Measurements from ENCODE around the gene MPRIP. TPM values are rescaled to one million over a fixed set of nuclear protein-coding genes. Genes with fewer than 3 reads are reported as not detected.

Gene MPRIP
- total RNA-seq, 1 experiment from 2014 or later = 1,274 TPM

GRCh38 chr17:17139972-17140589 lies 97.8 kb downstream of the MPRIP start:
- 0 out of 2 replicates have a peak overlapping the region, but pooled peaks have one; percentile 1 for H3K4me2 ChIP-seq (ENCODE audit: low read length)
- intact Hi-C loops (cut with micrococcal nuclease) = no loop called here
- no peak; the same call in 1 of the 2 replicates for ATAC-seq

GRCh38 chr17:17140590-17140980 lies 98.3 kb downstream of the MPRIP start:
- ChIA-PET POLR2A (ENCODE audit: unreplicated experiment) (no interaction called here), CTCF (no interaction called here)
- H3K9me2 ChIP-seq (replicated peaks; ENCODE audit: low read length) = no peaks in the 10 kb centered on the region
- peak overlapping the region; percentile 10; the same call in 1 of the 2 replicates for H3K27ac ChIP-seq (ENCODE audit: low read length)
- TF ChIP-seq EZH2 (IDR thresholded peaks at IDR 0.05; ENCODE audit: low read length, unreplicated experiment) = no peak
- no peak for TF ChIP-seq CTCF (conservative IDR thresholded peaks at IDR 0.05; ENCODE audit: low read depth, low read length)
- TF ChIP-seq EZH2phosphoT487 (IDR thresholded peaks at IDR 0.05; ENCODE audit: borderline replicate concordance, low read length) = no peak
- H3K9ac ChIP-seq (ENCODE audit: low read length) = no peak overlapping the region
- H3K4me1 ChIP-seq (ENCODE audit: insufficient read depth, low read length) = peaks cover 30% of the 10 kb centered on the region
- H3K36me3 ChIP-seq (ENCODE audit: low read depth, low read length) = peaks cover 93% of the 10 kb centered on the region
- H2AFZ ChIP-seq (ENCODE audit: low read length) = no peak overlapping the region
- no TSS peak for BruUV-seq (replicated peaks)
- peak; percentile 85 for DNase-seq
- no peaks in the 10 kb centered on the region for H3K27me3 ChIP-seq (ENCODE audit: low read length)
- 0 out of 2 replicates have a peak overlapping the region, but pooled peaks have one; percentile 1 for H3K4me2 ChIP-seq (ENCODE audit: low read length)
- H3F3A ChIP-seq (ENCODE audit: low read length, unreplicated experiment) = peaks cover 11% of the 10 kb centered on the region
- H3K4me3 ChIP-seq (ENCODE audit: low read length) = no peak overlapping the region
- peaks cover 34% of the 10 kb centered on the region for H3K79me2 ChIP-seq (ENCODE audit: low read length)
- no peaks in the 10 kb centered on the region for H3K9me3 ChIP-seq (ENCODE audit: low read length)
- peaks cover 29% of the 10 kb centered on the region for H4K20me1 ChIP-seq (ENCODE audit: low read length)
- intact Hi-C loops (cut with micrococcal nuclease) = no loop called here
- peak; percentile 80 for ATAC-seq

More at GRCh38 chr17:17139972-17140589, 97.8 kb downstream of the MPRIP start:
- peaks cover 93% of the 10 kb centered on the region for H3K36me3 ChIP-seq (ENCODE audit: low read depth, low read length)
- H3K9me2 ChIP-seq (replicated peaks; ENCODE audit: low read length) = no peaks in the 10 kb centered on the region
- CTCF ChIA-PET = no interaction called here
- no peak overlapping the region for H2AFZ ChIP-seq (ENCODE audit: low read length)
- TF ChIP-seq EZH2 (IDR thresholded peaks at IDR 0.05; ENCODE audit: low read length, unreplicated experiment) (no peak), CTCF (conservative IDR thresholded peaks at IDR 0.05; ENCODE audit: low read depth, low read length) (no peak)
- H3K27me3 ChIP-seq (ENCODE audit: low read length) = no peaks in the 10 kb centered on the region
- H3K27ac ChIP-seq (ENCODE audit: low read length) = peak overlapping the region; percentile 10; the same call in 1 of the 2 replicates
- peaks cover 37% of the 10 kb centered on the region for H3K79me2 ChIP-seq (ENCODE audit: low read length)
- POLR2A ChIA-PET (ENCODE audit: unreplicated experiment) = no interaction called here
- BruUV-seq (replicated peaks) = no TSS peak
- H3F3A ChIP-seq (ENCODE audit: low read length, unreplicated experiment) = peaks cover 11% of the 10 kb centered on the region
- peaks cover 30% of the 10 kb centered on the region for H3K4me1 ChIP-seq (ENCODE audit: insufficient read depth, low read length)
- no peaks in the 10 kb centered on the region for H3K9me3 ChIP-seq (ENCODE audit: low read length)
- no peak for DNase-seq
- H3K9ac ChIP-seq (ENCODE audit: low read length) = no peak overlapping the region
- peaks cover 29% of the 10 kb centered on the region for H4K20me1 ChIP-seq (ENCODE audit: low read length)
- no peak overlapping the region for H3K4me3 ChIP-seq (ENCODE audit: low read length)

- ChIA-PET POLR2A (ENCODE audit: unreplicated experiment) (no interaction called here), CTCF (no interaction called here)
- no peak overlapping the region for H3K9ac ChIP-seq (ENCODE audit: low read length)
- no peak overlapping the region for H3K4me2 ChIP-seq (ENCODE audit: low read length)
- peaks cover 31% of the 10 kb centered on the region for H3K79me2 ChIP-seq (ENCODE audit: low read length)
- peaks cover 93% of the 10 kb centered on the region for H3K36me3 ChIP-seq (ENCODE audit: low read depth, low read length)
- no TSS peak for BruUV-seq (replicated peaks)
- H3K27me3 ChIP-seq (ENCODE audit: low read length) = no peaks in the 10 kb centered on the region
- 0 out of 2 replicates have a peak overlapping the region, but pooled peaks have one; percentile 10 for H3K27ac ChIP-seq (ENCODE audit: low read length)
- no peaks in the 10 kb centered on the region for H3K9me3 ChIP-seq (ENCODE audit: low read length)
- TF ChIP-seq CTCF (conservative IDR thresholded peaks at IDR 0.05; ENCODE audit: low read depth, low read length) (no peak), EZH2phosphoT487 (IDR thresholded peaks at IDR 0.05; ENCODE audit: borderline replicate concordance, low read length) (no peak), EZH2 (IDR thresholded peaks at IDR 0.05; ENCODE audit: low read length, unreplicated experiment) (no peak)
- no peaks in the 10 kb centered on the region for H3K9me2 ChIP-seq (replicated peaks; ENCODE audit: low read length)
- no peak overlapping the region for H3K4me3 ChIP-seq (ENCODE audit: low read length)
- intact Hi-C loops (cut with micrococcal nuclease) = no loop called here
- peaks cover 30% of the 10 kb centered on the region for H3K4me1 ChIP-seq (ENCODE audit: insufficient read depth, low read length)
- peaks cover 29% of the 10 kb centered on the region for H4K20me1 ChIP-seq (ENCODE audit: low read length)
- DNase-seq (no peak), ATAC-seq (no peak)
- H3F3A ChIP-seq (ENCODE audit: low read length, unreplicated experiment) = peaks cover 7% of the 10 kb centered on the region
- H2AFZ ChIP-seq (ENCODE audit: low read length) = no peak overlapping the region
These were observed 99.0 kb downstream of the MPRIP start for GRCh38 chr17:17141279-17141678.
